EH (cell line): Measurements from ENCODE around the gene NTRK2.
"Not testable (repeated sequence)": the region's sequence is repeated elsewhere in the genome, so short reads cannot be mapped to it uniquely, and the experiment has no call there.

Experiments
- DNase-seq: peaks from one replicate; pipeline ENCODE4 v3.0.0-alpha.2; 2015; ENCODE audit warnings: low read depth

Gene NTRK2

GRCh38 chr9:84893419-84894128 is 224.0 kb downstream of the NTRK2 start:
- no peak for DNase-seq

GRCh38 chr9:84894859-84895258 is 225.3 kb downstream of the NTRK2 start:
- DNase-seq: no peak

- DNase-seq: no peak
Measured at GRCh38 chr9:84897362-84898094, 228.0 kb downstream of the NTRK2 start.

GRCh38 chr9:84898188-84898587 is 228.7 kb downstream of the NTRK2 start:
- DNase-seq: no peak

GRCh38 chr9:84898618-84899017 is 229.1 kb downstream of the NTRK2 start:
- not testable (repeated sequence) for DNase-seq

GRCh38 chr9:84899326-84899725 is 229.8 kb downstream of the NTRK2 start:
- no peak for DNase-seq

GRCh38 chr9:84900421-84900820 is 230.9 kb downstream of the NTRK2 start:
- DNase-seq: no peak

- no peak for DNase-seq
Measured at GRCh38 chr9:84903963-84904362, 234.4 kb downstream of the NTRK2 start.

- no peak for DNase-seq
Measured at GRCh38 chr9:84916769-84917168, 247.2 kb downstream of the NTRK2 start.

- no peak for DNase-seq
Measured at GRCh38 chr9:84917366-84918070, 248.0 kb downstream of the NTRK2 start.

- DNase-seq: no peak
Measured at GRCh38 chr9:84919440-84919839, 249.9 kb downstream of the NTRK2 start.

- DNase-seq: peak; percentile 13
Measured at GRCh38 chr9:84921175-84921574, 251.6 kb downstream of the NTRK2 start.

GRCh38 chr9:84922051-84922450 is 252.5 kb downstream of the NTRK2 start:
- no peak for DNase-seq

GRCh38 chr9:84924266-84924665 is 254.7 kb downstream of the NTRK2 start:
- DNase-seq: no peak

- DNase-seq: no peak
Measured at GRCh38 chr9:84925225-84925872, 255.8 kb downstream of the NTRK2 start.

GRCh38 chr9:84926793-84927192 is 257.3 kb downstream of the NTRK2 start:
- DNase-seq: no peak

GRCh38 chr9:84928419-84928818 is 258.9 kb downstream of the NTRK2 start:
- no peak for DNase-seq

GRCh38 chr9:84929068-84929467 is 259.5 kb downstream of the NTRK2 start:
- no peak for DNase-seq

GRCh38 chr9:84932915-84933527 is 263.5 kb downstream of the NTRK2 start:
- DNase-seq: peak; percentile 43

- no peak for DNase-seq
Measured at GRCh38 chr9:84935528-84936117, 266.1 kb downstream of the NTRK2 start.

GRCh38 chr9:84937180-84937579 is 267.7 kb downstream of the NTRK2 start:
- no peak for DNase-seq

- no peak for DNase-seq
Measured at GRCh38 chr9:84937581-84937980, 268.1 kb downstream of the NTRK2 start.
